22Rv1 (cell line): ENCODE data around the gene YTHDC2.

ENCODE experiments used
- CTCF ChIP-seq: fragments of 450-650 bp; IDR thresholded peaks from 2 replicates; pipeline ENCODE4 v1.5.1; 2017; ENCODE audit warnings: mild to moderate bottlenecking
- ZFX ChIP-seq: fragments of 450-650 bp; IDR thresholded peaks from 2 replicates; pipeline ENCODE4 v1.6.1; 2017; ENCODE audit warnings: antibody characterized with exemption, borderline replicate concordance

GRCh38 chr5:113617191-113617796, 103.8 kb downstream of the YTHDC2 start:
- no peak for TF ChIP-seq CTCF
- no peak for TF ChIP-seq ZFX
